Loucy (cell line): Measurements from ENCODE around the gene ASTN2.

Source experiments
- H2AFZ ChIP-seq: fragments of 200-600 bp; sonication (generic); 2 replicates; pipeline ENCODE4 v1.6.0; 2016; ENCODE audit warnings: antibody characterized with exemption, mild to moderate bottlenecking, low read length, moderate library complexity
- H3F3A ChIP-seq: fragments of 200-600 bp; 2 replicates; pipeline ENCODE4 v1.6.0; 2016; ENCODE audit warnings: antibody characterized with exemption, low read depth, mild to moderate bottlenecking
- H3K27me3 ChIP-seq: fragments of 200-600 bp; sonication (generic); 2 replicates; pipeline ENCODE4 v1.6.1; 2014; ENCODE audit warnings: low read length, mild to moderate bottlenecking; ENCODE audit not compliant: insufficient read depth, poor library complexity, severe bottlenecking
- H3K36me3 ChIP-seq: fragments of 200-600 bp; sonication (generic); 2 replicates; pipeline ENCODE4 v1.6.1; 2016; ENCODE audit warnings: low read length; ENCODE audit not compliant: insufficient read depth
- H3K4me1 ChIP-seq: fragments of 200-600 bp; sonication (generic); 2 replicates; pipeline ENCODE4 v1.5.1; 2014; ENCODE audit warnings: low read length, mild to moderate bottlenecking; ENCODE audit not compliant: insufficient read depth, poor library complexity, severe bottlenecking
- H3K4me2 ChIP-seq: fragments of 200-600 bp; sonication (generic); 2 replicates; pipeline ENCODE4 v1.6.0; 2014; ENCODE audit warnings: antibody characterized with exemption, low read length, low read depth, mild to moderate bottlenecking; ENCODE audit not compliant: poor library complexity, severe bottlenecking
- H3K4me3 ChIP-seq: fragments of 200-600 bp; sonication (generic); 2 replicates; pipeline ENCODE4 v1.5.1; 2014; ENCODE audit warnings: low read length, mild to moderate bottlenecking, mixed read lengths; ENCODE audit not compliant: poor library complexity, severe bottlenecking
- H3K79me2 ChIP-seq: fragments of 200-600 bp; sonication (generic); 2 replicates; pipeline ENCODE4 v1.6.1; 2014; ENCODE audit warnings: low read length; ENCODE audit not compliant: insufficient read depth
- H3K9ac ChIP-seq: fragments of 200-600 bp; sonication (generic); 2 replicates; pipeline ENCODE4 v1.6.0; 2014; ENCODE audit warnings: mild to moderate bottlenecking, low read depth, low read length, moderate library complexity; ENCODE audit not compliant: poor library complexity, severe bottlenecking
- H3K9me2 ChIP-seq: fragments of 200-600 bp; sonication (generic); replicated peaks from 2 replicates; pipeline ENCODE4 v1.6.1; 2016; ENCODE audit warnings: low read depth, low read length, mixed read lengths
- H3K9me3 ChIP-seq: fragments of 200-600 bp; sonication (generic); 2 replicates; pipeline ENCODE4 v1.6.1; 2014; ENCODE audit warnings: mild to moderate bottlenecking, antibody characterized with exemption, low read length, low read depth; ENCODE audit not compliant: insufficient read depth
- H4K20me1 ChIP-seq: fragments of 200-600 bp; sonication (generic); 2 replicates; pipeline ENCODE4 v1.6.0; 2014; ENCODE audit warnings: antibody characterized with exemption, low read length, mild to moderate bottlenecking; ENCODE audit not compliant: insufficient read depth, poor library complexity, severe bottlenecking
- CTCF ChIP-seq: fragments of 200-600 bp; sonication (generic); conservative IDR thresholded peaks from 2 replicates; pipeline ENCODE4 v1.5.1; 2014; ENCODE audit warnings: mild to moderate bottlenecking, antibody characterized with exemption, low read length
- EZH2phosphoT487 ChIP-seq: fragments of 200-600 bp; IDR thresholded peaks from 2 replicates; pipeline ENCODE4 v1.6.1; 2018; ENCODE audit warnings: antibody characterized with exemption, mild to moderate bottlenecking, moderate library complexity, borderline replicate concordance

Gene ASTN2

GRCh38 chr9:116558818-116559540, 855.9 kb downstream of the ASTN2 start:
- H3K9ac ChIP-seq: no peak overlapping the region
- no peak overlapping the region for H3K4me3 ChIP-seq
- H3K27me3 ChIP-seq: no peaks in the 10 kb centered on the region
- H4K20me1 ChIP-seq: no peaks in the 10 kb centered on the region
- H3F3A ChIP-seq: no peaks in the 10 kb centered on the region
- no peaks in the 10 kb centered on the region for H3K9me3 ChIP-seq
- H2AFZ ChIP-seq: no peak overlapping the region
- H3K9me2 ChIP-seq: no peaks in the 10 kb centered on the region
- H3K4me2 ChIP-seq: no peak overlapping the region
- no peak for TF ChIP-seq EZH2phosphoT487
- TF ChIP-seq CTCF: no peak
- H3K36me3 ChIP-seq: no peaks in the 10 kb centered on the region
- H3K79me2 ChIP-seq: no peaks in the 10 kb centered on the region
- no peaks in the 10 kb centered on the region for H3K4me1 ChIP-seq

- H3K9ac ChIP-seq: no peak overlapping the region
- no peaks in the 10 kb centered on the region for H3K27me3 ChIP-seq
- no peak for TF ChIP-seq EZH2phosphoT487
- no peaks in the 10 kb centered on the region for H3F3A ChIP-seq
- H3K79me2 ChIP-seq: no peaks in the 10 kb centered on the region
- no peak overlapping the region for H3K4me2 ChIP-seq
- H4K20me1 ChIP-seq: no peaks in the 10 kb centered on the region
- no peak overlapping the region for H3K4me3 ChIP-seq
- no peaks in the 10 kb centered on the region for H3K36me3 ChIP-seq
- H3K9me3 ChIP-seq: no peaks in the 10 kb centered on the region
- no peaks in the 10 kb centered on the region for H3K4me1 ChIP-seq
- H3K9me2 ChIP-seq: no peaks in the 10 kb centered on the region
- H2AFZ ChIP-seq: no peak overlapping the region
These were observed 856.8 kb downstream of the ASTN2 start for GRCh38 chr9:116558035-116558434.

GRCh38 chr9:116555556-116556155, 859.2 kb downstream of the ASTN2 start:
- Histone ChIP-seq H3K9me3 (no peaks in the 10 kb centered on the region), H3K79me2 (no peaks in the 10 kb centered on the region), H3K27me3 (no peaks in the 10 kb centered on the region), H3F3A (no peaks in the 10 kb centered on the region), H3K4me1 (no peaks in the 10 kb centered on the region), H3K9ac (no peak overlapping the region), H3K4me3 (no peak overlapping the region), H3K4me2 (no peak overlapping the region), H2AFZ (no peak overlapping the region), H3K9me2 (no peaks in the 10 kb centered on the region), H3K36me3 (no peaks in the 10 kb centered on the region), H4K20me1 (no peaks in the 10 kb centered on the region)
- no peak for TF ChIP-seq EZH2phosphoT487
- no peak for TF ChIP-seq CTCF
